Stimulated activated CD4-positive, alpha-beta T cell treated with anti-CD3 and anti-CD28 coated beads, Interleukin-15, amount 100 ng/mL, for 24 hours (primary cell): ENCODE data around the gene FOXI1.
"Not testable (repeated sequence)": the region's sequence is repeated elsewhere in the genome, so short reads cannot be mapped to it uniquely, and the experiment has no call there.

Source experiments
- DNase-seq: peaks from one replicate; pipeline ENCODE4 v3.0.0-alpha.2; 2020

FOXI1 gene

DNA sequence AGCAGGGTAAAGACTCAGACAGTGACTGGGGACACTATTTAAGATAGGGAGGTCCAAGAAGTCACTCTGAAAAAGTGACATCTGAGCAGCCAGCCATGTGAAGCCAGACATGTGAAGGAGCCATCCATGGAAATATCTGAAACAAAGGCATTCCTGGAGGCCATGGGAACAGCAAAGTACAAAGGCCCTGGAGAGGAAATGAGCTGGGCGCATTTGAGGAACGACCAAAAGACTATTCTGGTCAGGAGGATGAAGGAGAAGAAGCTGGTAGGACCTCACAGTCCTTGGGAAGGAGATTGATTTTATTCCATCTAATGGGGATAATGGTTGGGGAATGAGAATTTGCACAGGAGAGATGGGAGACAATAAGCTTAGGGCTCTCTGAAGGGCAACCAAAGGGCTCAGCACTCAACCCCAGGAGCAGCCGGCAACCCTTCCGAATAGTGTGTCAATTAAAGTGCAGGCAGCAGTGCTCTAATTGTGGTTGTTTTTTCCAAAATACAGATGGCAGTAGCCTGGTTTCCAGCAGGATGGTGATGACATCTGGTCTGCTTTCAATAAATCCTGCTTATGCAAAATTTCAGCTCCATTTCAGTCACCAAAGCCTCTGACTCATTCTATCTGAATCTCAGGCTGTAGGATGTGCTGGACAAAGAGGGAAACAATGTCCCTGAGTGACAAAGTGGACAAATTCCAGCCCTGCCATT is 26.7 kb downstream of the FOXI1 start:
- DNase-seq, result no peak

DNA sequence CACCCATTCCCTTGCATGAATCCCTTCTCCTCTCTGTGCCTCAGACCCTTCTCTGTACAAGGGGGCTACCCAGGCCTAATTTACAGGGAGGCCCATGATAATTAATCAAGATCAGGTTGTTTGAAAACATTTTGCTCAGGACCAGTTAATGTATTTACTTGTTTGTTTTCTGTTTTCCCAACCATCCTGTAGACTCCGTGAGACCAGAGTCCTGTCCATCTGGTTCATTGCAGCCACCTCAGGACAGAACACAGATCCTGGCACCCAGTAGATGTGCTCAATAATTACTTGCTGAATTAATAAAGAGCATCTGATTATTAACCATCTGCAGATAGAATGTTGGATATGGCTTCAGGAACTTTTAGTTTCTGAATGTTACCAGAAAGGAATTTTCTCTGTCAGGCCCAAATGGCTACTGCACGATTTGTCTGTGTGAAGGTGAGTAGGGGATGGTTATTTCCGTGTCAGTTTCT is 27.3 kb downstream of the FOXI1 start:
- DNase-seq, result no peak

DNA sequence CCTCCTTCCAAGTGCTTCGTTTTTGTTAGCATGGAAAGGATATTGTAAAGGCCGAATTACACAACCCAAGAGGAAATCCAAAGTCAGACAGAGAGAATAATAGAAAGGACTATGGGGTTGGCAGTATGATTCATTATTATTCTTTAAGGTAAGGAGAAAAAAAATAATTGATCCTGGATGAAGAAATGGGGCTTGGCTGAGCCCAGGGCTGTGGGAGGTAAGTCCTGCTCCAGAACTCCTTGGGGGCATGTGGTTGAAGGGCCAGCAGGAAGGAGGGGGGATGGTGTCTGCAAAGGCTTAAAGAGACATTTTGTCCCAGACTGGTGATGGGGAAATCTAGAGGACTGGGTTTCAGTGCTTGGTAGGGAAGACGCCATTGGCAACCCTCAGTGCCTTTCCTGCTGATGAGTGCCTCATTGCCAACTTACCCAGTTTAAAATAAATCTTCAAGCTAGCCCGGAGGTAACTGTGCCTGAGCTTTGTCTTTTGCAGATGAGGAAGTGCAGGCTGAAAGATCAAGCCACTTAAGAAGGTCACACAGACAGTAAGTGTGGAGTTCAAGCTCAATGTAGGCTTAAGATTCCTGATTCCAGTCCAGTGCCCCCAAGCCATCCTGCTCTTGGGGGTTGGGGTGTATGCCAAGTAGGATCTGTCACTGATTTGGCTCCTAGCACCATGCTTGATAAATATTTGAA is 30.2 kb downstream of the FOXI1 start:
- no peak for DNase-seq

DNA sequence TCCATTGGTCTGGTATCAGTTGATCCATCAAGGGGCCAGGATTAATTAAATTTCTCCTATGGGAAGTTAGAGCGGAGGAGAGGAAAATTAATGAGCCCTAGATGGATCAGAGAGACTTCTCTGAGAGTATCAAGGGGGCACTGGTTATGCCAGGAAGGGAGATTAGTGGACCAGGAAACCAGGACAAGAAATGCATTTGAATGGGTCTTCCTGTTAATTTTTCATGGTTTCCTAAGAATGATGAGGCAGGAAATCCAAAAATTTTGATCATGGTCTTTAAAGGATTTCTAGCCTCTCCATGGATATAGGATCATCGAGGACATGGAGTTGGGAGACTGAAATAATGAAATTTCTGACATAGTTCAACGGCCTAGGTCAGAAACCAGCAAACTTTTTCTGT is 30.8 kb downstream of the FOXI1 start:
- DNase-seq, result no peak

DNA sequence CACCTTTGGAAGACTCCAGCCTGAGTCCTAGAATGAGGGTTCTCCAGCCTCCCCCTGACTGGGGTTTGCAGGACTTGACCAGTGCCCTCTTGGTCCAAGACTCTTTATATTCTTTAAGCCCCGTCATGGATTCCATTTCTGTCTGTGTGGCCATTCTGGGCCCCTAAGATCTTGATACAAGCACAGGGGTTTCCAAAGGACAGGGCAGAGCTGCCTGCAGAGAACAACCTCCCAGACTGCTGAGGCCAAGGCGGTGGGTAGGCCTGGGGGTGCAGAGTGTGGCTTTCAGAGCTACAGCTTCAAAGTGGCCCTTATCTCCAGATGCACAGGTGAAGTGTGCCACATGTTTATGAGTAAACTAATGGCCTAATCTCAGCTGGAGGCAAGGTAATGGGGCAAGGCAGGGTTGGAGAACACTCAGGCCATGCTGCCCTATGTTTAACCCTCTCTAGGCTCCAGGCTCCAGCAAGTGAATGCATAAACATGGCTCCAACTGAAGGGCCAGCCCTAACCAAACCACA is 32.1 kb downstream of the FOXI1 start:
- DNase-seq, result no peak

DNA sequence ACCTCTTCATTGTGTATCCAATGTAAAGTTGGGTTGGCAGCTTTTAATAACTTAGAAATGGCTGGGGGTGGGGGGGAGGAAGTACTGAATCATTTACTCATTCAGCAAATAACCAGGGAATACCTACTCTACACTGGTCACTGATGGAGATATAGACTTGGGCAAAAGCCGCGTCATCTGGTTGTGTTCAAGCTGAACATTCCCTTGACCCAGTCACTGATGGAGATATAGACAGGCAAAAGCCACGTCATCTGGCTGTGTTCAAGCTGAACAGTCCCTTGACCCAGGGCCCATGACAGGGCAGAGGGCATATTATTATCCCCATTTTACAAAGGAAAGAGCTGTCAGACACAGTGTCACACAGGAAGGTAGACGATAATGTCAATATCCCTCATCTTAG is 32.6 kb downstream of the FOXI1 start:
- no peak for DNase-seq

DNA sequence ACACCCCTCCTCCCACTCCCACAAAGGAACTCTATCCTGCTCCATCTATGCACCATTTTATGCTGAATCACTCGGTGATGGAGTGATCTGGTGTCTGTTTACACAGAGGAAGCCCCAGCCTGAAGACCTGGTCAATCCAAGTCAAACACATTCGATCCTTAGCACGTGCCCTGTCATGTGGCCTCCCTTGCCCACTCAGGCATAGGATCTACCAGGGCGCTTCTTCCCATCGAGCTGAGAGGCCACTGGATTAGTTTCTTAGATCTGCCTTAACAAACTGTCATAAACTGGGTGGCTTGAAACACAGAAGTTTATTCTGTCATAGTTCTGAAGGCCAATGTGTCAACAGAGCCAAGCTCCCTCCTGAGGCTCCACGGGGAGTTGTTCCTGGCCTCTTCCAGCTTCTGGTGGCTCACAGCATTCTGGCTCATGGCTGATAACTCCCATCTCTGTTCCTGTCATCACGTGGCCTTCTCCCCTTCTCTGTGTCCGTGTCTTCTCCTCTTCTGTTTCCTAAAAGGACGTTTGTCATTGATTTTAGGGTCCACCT is 34.2 kb downstream of the FOXI1 start:
- DNase-seq, result no peak

DNA sequence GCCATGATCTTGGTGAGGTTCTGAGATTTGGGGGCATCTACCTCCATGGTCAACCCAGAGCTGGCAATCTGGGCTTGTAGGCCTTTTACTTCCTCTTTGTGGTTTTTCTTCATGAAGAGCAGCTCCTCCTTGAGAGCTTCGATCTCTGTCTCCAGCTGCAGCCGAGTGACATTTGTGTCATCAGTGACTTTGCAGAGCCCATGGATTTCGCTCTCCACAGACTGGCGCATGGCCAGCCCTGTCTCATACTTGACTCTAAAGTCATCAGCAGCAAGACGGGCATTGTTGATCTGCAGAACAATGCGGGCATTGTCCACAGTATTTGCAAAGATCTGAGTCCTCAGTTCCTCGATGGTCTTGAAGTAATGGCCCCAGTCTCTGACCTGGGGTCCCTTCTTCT is 35.5 kb downstream of the FOXI1 start:
- not testable (repeated sequence) for DNase-seq

DNA sequence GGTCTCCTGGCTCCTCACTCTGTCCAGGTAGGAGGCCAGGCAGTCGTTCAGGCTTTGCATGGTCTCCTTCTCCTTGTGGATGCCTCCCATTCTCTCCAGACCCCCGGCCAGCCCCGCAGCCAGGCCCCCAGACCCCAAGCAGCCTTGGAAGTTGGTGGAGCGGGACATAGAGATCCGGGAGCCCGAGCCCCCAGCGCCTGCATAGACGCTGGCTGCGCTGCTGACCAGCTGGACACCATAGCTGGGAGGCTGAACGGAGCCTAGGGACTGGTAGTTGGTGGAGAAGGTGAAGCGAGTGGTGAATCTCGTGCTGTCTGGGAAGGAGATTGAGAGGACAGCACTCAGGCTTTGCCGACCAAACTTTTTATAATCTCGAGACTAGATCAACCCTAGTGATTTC is 35.9 kb downstream of the FOXI1 start:
- no peak for DNase-seq

DNA sequence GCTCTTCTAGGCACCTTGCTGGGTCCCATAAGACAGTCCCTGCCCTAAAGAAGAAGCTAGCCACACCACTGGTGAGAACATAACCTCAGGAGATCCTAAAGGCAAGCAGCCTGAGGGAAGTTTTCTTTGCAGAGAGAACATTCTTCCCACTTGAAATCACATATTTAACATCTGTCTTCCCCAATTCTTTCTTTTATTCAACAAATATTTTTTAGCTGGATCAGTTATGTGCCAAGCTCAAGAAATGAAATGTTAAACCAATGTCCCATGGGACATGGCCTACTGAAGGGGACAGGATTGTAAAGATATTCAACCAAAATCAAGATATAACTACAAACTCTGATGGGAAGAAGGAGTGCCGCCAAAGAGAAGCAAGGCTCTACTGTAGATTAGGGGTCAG is 36.5 kb downstream of the FOXI1 start:
- no peak for DNase-seq

DNA sequence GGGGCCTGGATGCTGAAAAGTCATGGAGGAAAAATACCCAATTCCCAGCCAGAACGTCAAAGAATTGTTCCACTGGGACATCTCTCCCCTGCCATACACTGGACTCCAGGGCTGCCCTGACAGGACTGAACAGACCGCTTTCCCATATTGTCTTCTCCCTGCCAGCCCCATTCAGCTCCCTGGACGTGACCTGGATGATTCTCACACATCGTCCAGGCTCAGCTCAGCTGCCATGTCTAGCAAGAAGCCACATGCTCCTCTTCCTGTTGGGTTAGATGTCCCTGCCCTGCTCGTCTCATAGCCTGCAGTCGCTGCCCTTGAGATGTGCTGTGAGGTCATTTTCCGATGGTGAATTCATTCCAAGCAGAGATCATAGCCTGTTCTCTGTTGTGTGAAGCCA is 37.4 kb downstream of the FOXI1 start:
- DNase-seq, result no peak

DNA sequence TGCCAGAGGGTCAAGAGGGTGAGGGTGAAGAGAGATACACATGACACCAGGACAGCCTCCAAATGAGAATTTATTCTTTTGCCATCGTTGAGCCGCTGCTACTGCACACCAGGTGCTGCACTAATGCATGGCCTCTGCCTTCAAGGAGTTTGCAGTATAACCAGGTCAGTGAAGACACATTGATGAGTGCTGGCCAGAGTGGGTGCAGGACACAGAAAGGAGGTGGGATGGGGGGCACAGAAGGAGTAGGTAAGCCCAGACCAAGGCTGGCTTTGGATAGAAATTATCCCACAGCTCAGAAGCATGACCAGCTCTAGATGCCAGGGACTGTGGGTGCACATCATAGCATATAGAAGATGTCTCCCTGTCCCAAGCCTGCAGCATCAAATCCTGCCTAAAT is 38.0 kb downstream of the FOXI1 start:
- no peak for DNase-seq

DNA sequence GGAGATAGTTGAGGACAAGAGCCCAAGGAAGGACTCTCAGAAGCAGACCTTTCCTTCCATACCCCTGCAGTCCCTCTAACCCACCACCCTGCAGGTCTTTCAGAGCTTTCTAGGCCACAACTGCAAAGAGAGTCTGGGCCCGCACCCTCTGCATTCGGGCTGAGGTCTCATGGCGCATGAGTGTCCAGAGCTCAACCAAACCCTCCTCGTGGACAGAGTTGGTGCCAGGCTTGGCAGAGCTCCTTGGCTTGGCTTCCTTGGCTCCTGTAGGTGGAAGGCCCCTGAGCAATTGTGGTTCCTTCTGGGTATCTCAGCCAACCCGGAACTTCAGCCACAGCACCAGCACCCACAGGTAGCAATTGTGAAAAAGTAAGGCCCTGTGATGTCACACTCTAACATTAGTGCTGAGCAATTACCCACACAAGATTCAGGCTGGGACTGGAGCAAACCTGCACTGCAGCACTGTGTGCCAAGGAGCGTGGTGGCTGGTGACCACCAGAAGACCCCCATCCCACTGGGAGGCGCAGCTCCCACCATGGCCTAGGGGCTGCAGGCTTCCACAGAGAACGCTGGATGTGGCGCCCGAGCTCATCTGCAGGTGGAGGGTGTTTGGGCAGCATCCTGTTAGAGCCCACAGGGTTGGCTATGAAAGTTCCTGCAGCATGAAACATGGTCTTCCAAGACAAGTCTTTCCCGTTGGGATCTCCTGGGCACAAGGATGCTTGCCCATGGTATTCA is 38.8 kb downstream of the FOXI1 start:
- no peak for DNase-seq

DNA sequence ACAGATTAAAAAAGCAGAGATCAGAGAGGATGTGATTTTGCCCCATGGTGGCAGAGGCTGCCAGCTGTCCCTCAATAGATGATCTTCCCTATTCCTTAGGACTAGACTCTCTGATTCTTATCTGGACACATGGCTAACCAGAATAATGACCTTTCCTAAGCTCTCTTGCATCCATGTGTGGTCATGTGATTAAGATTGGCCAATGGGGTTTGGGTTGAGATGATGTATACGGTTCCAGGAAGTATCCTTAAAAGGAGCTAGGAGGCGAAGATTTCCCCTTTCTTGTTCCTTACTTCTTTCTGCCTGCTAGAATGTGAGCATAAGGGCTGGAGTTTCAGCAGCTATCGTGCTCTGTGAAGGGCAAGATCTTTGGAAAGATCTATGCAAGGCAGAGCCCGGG is 39.8 kb downstream of the FOXI1 start:
- no peak for DNase-seq

DNA sequence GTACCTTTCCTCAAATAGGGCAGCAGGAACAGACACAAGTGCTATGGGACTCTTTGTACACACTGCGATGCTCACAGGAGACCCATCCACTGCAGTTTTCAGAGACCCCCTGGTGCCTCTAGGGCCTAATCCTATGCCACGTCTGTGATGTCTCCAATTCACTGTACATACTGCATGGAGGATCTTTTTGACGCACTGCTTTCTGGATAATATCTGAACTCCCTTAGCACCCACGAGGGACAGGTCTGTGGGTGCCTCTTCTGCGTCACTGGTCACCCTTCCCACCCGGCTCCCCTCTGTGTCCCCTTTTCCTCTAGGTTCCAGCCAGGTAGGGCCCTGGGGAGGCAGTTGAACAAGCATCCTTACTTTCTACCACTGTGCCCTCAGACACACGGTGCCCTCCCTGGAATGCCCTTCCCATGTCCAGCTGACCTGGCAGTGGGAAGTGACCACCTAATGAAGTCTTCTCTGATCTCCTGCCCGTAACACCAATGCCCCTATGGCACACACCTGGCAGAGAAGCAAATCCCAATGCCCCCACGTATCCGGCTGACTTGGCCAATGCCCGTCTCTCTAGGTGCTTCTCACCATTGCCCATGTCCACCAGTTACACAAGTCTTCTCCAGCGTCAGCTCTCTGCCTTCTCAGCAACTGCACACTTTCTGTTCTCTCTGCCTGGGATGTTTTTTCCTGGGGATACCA is 41.5 kb downstream of the FOXI1 start:
- no peak for DNase-seq

DNA sequence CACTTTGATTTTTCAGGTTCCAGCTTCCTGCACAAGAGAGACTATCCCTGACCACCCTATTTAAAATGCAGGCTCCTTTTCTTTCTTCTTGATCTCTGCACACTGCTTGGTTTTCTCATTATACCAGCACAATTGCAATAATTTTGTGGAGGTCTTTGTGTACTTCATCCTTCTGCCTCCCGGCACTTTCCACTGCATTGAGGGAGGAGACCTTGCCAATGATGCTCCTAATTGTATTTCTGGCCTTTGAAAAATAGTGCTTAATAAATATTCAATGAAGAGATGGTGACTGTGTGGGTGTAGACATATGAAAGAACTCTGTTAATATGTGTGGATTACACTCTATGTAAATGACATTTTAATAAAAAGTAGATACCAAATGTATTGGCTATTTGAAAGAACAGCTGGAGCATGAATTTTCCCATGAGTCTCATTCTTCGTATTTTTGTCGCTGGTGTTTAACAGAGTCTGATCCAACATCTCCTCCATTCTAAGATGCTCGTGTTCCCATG is 42.1 kb downstream of the FOXI1 start:
- no peak for DNase-seq

DNA sequence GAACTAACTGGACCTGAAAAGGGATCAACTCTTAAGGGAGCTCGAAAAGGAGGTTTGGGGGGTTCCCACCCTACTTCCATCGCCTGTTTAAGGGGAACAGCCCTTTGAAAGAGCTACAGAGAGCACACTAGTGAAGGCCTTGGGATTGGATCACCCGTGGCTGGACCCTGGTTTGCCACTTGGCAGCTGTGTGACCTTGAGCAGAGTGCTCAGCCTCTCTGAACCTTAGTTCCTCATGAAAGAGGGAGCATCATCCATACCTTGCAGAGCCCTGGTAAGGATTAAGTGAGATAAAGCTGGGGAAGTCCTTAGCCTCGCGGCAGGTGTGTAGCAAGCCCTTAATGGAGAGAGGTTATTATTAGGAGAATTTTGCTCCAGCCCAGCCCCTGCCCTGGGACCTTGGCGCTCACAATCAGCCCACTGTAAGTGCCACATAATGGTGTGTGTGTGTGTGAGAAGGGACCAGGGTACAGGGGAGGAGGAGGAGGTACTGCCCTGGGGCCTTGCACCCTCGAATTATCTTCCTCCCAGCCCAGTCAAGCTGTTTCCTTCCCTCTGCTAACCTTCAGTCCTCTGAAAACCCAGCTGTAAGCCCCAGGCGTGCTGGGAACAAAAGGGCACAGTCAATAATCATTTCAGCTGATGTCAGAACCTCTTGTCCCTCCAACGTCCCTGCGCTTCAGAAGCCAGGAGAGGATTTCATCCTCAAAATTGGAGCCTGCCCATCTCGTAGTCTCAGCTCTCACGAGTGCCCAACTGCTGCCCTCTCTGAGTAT is 42.9 kb downstream of the FOXI1 start:
- DNase-seq, result no peak

DNA sequence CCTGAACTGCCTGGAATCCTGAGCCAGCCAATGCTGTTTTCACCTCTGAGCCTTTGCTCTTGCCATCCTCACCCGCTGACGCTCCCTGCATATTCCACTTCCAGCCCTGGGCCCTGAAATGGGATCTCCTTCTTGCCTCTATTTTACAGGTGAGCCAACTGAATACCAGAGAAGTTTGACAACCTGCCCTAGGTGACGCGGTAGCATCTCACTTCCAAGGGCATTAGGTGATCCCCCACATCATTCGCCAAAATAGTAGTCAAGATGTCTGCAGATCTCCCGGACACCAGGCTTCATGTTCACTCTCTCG is 43.5 kb downstream of the FOXI1 start:
- DNase-seq, result no peak

DNA sequence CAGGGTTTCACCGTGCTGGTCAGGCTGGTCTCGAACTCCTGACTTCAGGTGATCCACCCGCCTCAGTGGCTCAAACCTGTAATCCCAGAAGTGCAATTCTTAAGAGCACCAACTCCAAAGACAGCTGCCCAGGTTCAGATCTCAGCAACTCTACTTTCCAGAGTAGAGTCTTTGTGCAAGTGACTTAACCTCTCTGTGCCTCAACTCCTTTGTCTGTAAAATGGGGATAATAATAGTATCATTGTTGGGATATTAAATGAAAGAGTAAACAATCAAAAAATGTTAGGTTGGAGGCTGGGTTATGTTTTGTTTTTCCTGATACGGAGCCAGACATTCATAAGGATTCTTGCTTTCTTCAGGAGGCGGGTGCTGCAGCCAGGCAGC is 45.0 kb downstream of the FOXI1 start:
- DNase-seq, result no peak

DNA sequence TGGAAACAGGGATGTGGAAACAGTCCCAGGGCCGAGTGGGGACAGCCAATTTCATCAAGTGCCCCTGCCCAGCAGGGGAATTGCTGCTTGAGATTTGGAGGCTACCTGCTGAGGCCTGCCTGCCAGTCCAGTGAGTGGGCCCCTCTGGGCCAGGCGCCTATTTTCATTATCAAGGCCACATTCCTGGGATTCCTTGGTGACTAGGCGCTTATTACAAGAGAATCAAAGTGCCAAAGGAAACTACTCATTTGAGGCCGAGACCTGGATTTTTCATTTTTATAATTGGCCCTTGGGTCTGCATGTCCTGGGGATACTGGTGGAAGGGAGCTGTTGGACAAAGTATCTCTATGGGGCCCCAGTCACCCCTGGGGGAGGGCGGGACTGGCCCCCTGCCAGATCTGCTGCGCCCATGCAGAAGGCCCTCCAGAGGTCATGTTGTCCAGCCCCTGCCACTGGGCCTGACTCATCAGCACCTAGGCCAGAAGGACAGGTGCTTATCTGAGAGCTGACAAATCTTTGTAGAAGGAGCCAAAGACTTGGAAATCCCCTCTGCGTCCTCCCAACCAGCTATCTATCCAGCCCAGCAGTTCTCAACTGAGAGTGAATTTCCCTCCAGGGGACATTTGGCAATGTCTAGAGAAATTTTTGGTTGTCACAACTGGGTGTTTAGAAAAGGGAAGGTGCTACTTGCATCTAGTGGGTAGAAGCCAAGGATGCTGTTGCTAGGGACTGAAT is 45.6 kb downstream of the FOXI1 start:
- no peak for DNase-seq

DNA sequence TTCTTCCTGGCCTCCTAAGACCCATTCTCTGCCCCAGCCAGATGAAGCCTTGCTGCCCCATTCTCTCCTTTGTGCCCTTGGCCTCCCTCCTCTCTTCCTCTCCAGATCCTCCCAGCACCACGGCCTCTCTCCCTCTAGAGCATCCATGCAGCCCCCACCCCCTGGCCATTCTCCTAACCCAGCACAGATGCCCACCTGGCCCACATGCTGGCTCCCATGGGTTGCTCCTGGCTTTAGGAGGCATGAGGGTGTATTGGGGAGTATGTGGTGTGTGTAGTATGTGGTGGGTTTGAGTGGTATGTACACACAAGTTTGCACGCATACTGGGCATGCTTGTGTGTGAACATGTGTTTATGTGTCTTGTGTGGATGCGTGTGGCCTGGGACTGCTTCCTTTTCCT is 47.1 kb downstream of the FOXI1 start:
- no peak for DNase-seq
